Colon (tissue), 2 donors: ENCODE measurements around the gene HOXA7.

Source experiments
- FAIRE-seq: peaks from 2 replicates; lab custom pipeline; 2012; peaks lifted over from hg19 to GRCh38; lab: Jason Lieb, UNC
- donor health status: control.
- donor health status: control.

HOXA7 gene

GRCh38 chr7:27147199-27148030 lies 9.1 kb downstream of the HOXA7 start, which contains the start of gene HOXA6:
HOXA6 (minus strand) TSS chr7:27147774; CDS start chr7:27147749, 25 bp downstream.
- no peak for FAIRE-seq

GRCh38 chr7:27146491-27147198 lies 9.8 kb downstream of the HOXA7 start:
- no peak for FAIRE-seq

- FAIRE-seq = no peak
These were observed 10.5 kb downstream of the HOXA7 start for GRCh38 chr7:27145914-27146412.

GRCh38 chr7:27145165-27145913 lies 11.1 kb downstream of the HOXA7 start:
- FAIRE-seq = no peak

- FAIRE-seq = no peak
These were observed 11.7 kb downstream of the HOXA7 start for GRCh38 chr7:27144781-27145164.

GRCh38 chr7:27143950-27144780 lies 12.3 kb downstream of the HOXA7 start:
- FAIRE-seq = no peak

- FAIRE-seq = no peak
These were observed 13.2 kb downstream of the HOXA7 start, which contains the start of gene HOXA5 for GRCh38 chr7:27143023-27143949. HOXA5 (minus strand) TSS chr7:27143681; CDS start chr7:27143607, 74 bp downstream.

GRCh38 chr7:27142580-27143022 lies 13.9 kb downstream of the HOXA7 start:
- no peak for FAIRE-seq

GRCh38 chr7:27141923-27142579 lies 14.4 kb downstream of the HOXA7 start:
- no peak for FAIRE-seq

- FAIRE-seq = no peak
These were observed 15.1 kb downstream of the HOXA7 start for GRCh38 chr7:27141137-27141922.

GRCh38 chr7:27140126-27140857 lies 16.2 kb downstream of the HOXA7 start:
- peak; percentile 66 for FAIRE-seq

GRCh38 chr7:27139334-27140125 lies 16.9 kb downstream of the HOXA7 start:
- FAIRE-seq = no peak

- no peak for FAIRE-seq
These were observed 17.5 kb downstream of the HOXA7 start for GRCh38 chr7:27138985-27139333.

GRCh38 chr7:27138472-27138871 lies 18.0 kb downstream of the HOXA7 start:
- FAIRE-seq = no peak

- FAIRE-seq = no peak
These were observed 18.7 kb downstream of the HOXA7 start for GRCh38 chr7:27137640-27138315.

GRCh38 chr7:27134392-27134791 lies 22.1 kb downstream of the HOXA7 start:
- no peak for FAIRE-seq
